Upper lobe of left lung (tissue), 4 donors: ENCODE data around the gene HOXA2.

Source experiments
- CTCF ChIP-seq, 6 experiments: fragments of 450-650 bp in 4 of 6; fragments of 200-600 bp in 2 of 6; sonication (generic) in 2 of 6; IDR thresholded peaks; one replicate each; pipeline ENCODE4 v1.5.1; 2016 to 2019; ENCODE audit warnings: antibody characterized with exemption in 6 of 6
- POLR2A ChIP-seq, 4 donors: fragments of 450-650 bp; IDR thresholded peaks; one replicate each; pipeline ENCODE4 v1.5.1; 2016 to 2017; ENCODE audit warnings: antibody characterized with exemption in 4 of 4, mild to moderate bottlenecking in 2 of 4
- POLR2AphosphoS5 ChIP-seq, 2 donors: sonication (generic); formaldehyde crosslinking; IDR thresholded peaks; one replicate each; pipeline ENCODE4 v1.5.1; 2017; ENCODE audit warnings: antibody characterized with exemption in 2 of 2

- TF ChIP-seq POLR2A (IDR thresholded peaks at IDR 0.05) = no peak
- TF ChIP-seq CTCF (IDR thresholded peaks at IDR 0.05) = peak in 1 of 6 experiments; percentile 10
- no peak for TF ChIP-seq POLR2AphosphoS5 (IDR thresholded peaks at IDR 0.05)
Measured at GRCh38 chr7:27101957-27102580, 414 bp downstream of the HOXA2 start.
